ENCODE data around the gene SLC25A33. TPM values are rescaled to one million over a fixed set of nuclear protein-coding genes. Genes with fewer than 3 reads are reported as not detected.

Gene SLC25A33
- total RNA-seq, 1 experiment from 2014 or later, result 9.4 TPM

DNA sequence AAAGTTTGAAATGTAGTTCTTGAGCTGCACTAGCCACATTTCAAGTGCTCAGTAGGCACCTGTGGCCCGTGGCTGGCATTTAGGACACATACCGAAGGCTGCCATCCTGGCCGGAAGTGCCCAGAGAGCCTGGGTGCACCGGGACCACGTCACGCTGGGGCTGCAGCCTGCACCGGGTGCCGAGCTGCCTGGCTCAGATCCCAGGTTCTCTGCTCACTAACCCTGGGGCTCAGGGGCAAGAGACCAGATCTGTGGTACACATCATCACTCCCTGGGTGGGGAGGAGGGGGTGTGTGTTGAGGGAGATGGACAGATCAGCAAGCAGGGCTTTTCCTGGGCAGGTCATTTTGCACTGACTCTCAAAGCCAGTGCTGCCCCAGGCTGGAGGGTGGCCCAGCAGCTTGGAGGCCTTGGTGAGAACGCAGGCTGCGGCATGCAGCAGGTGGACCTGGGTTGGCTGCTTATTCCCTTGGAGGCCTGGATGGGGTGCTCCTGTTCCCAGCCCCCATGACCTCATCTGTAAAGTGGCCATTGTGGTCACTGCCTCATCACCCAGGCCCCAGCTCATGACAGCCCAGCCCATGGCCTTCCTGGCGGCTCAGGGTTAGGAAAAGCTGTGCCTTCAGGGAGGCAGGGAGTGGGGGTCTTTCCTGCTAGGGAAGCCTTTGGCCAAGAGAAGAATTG is 73.0 kb downstream of the SLC25A33 start:
- no peak for DNase-seq
- no peak overlapping the region for H3K27ac Mint-ChIP-seq
- Histone ChIP-seq H2BK5ac (ENCODE audit: insufficient read length, low read length) (no peak overlapping the region), H3K79me2 (ENCODE audit: insufficient read depth, low read length) (no peaks in the 10 kb centered on the region), H2BK12ac (ENCODE audit: insufficient read length, low read depth, low read length) (no peak overlapping the region), H4K91ac (ENCODE audit: insufficient read length, low read depth, low read length) (no peak overlapping the region), H3K4me2 (ENCODE audit: insufficient read depth, insufficient read length, low read length) (no peak overlapping the region), H2BK15ac (ENCODE audit: low read depth, low read length) (no peak overlapping the region), H2BK120ac (ENCODE audit: low read depth, low read length, poor library complexity, severe bottlenecking) (no peak overlapping the region), H3K27me3 (ENCODE audit: insufficient read depth, low read length) (no peaks in the 10 kb centered on the region), H2AFZ (ENCODE audit: low read length) (no peak overlapping the region), H3K9me3 (ENCODE audit: control insufficient read depth, low read depth, low read length) (no peaks in the 10 kb centered on the region), H4K20me1 (ENCODE audit: control insufficient read depth, insufficient read depth, insufficient read length) (no peaks in the 10 kb centered on the region), H4K8ac (replicated peaks; ENCODE audit: insufficient read length, low read depth, low read length) (no peak overlapping the region), H3K14ac (ENCODE audit: insufficient read depth, low read length) (no peak overlapping the region), H3K4ac (ENCODE audit: low read depth, low read length) (no peak overlapping the region), H3K27ac (ENCODE audit: insufficient read length, low read depth, low read length) (no peak overlapping the region), H3K23ac (ENCODE audit: insufficient read length, low read depth, low read length) (no peak overlapping the region), H3K18ac (ENCODE audit: insufficient read length, low read depth, low read length) (no peak overlapping the region), H3K79me1 (ENCODE audit: insufficient read depth, low read depth, low read length, poor library complexity, severe bottlenecking) (no peaks in the 10 kb centered on the region), H3K56ac (ENCODE audit: insufficient read length, low read depth, low read length) (no peak overlapping the region), H2AK5ac (ENCODE audit: insufficient read length, low read length) (no peak overlapping the region), H3T11ph (ENCODE audit: low read length) (no peak overlapping the region), H3K4me1 (ENCODE audit: insufficient read depth, low read length) (no peaks in the 10 kb centered on the region), H4K5ac (ENCODE audit: insufficient read length, low read depth, low read length) (no peak overlapping the region), H3K9ac (ENCODE audit: extremely low read depth, insufficient read length, low read length) (no peak overlapping the region), H3K23me2 (ENCODE audit: insufficient read length, low read depth, low read length, poor library complexity, severe bottlenecking) (no peaks in the 10 kb centered on the region), H2BK20ac (ENCODE audit: low read depth, low read length, poor library complexity, severe bottlenecking) (no peak overlapping the region)
- peaks cover 0 to 3% of the 10 kb centered on the region in 2 experiments; a peak in 1 of 4 replicates for H3K4me1 Mint-ChIP-seq
- peaks cover 3 to 36% (median 25%) of the 10 kb centered on the region in 3 experiments; a peak in 6 of 7 replicates for H3K36me3 Mint-ChIP-seq (ENCODE audit: insufficient read depth in 1 of 3, low read depth in 3 of 3)
- TF ChIP-seq, protein P1, sequence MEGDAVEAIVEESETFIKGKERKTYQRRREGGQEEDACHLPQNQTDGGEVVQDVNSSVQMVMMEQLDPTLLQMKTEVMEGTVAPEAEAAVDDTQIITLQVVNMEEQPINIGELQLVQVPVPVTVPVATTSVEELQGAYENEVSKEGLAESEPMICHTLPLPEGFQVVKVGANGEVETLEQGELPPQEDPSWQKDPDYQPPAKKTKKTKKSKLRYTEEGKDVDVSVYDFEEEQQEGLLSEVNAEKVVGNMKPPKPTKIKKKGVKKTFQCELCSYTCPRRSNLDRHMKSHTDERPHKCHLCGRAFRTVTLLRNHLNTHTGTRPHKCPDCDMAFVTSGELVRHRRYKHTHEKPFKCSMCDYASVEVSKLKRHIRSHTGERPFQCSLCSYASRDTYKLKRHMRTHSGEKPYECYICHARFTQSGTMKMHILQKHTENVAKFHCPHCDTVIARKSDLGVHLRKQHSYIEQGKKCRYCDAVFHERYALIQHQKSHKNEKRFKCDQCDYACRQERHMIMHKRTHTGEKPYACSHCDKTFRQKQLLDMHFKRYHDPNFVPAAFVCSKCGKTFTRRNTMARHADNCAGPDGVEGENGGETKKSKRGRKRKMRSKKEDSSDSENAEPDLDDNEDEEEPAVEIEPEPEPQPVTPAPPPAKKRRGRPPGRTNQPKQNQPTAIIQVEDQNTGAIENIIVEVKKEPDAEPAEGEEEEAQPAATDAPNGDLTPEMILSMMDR (conservative IDR thresholded peaks at IDR 0.05), result no peak
- WGBS (ENCODE audit: extremely low coverage, insufficient read length, low lambda C conversion rate), result no CpG with 5 or more reads among the region's 11 CpGs
- no peak overlapping the region for H3K4me3 Mint-ChIP-seq
- peaks cover 2% of the 10 kb centered on the region; the same call in 1 of the 2 replicates for H3K27me3 Mint-ChIP-seq (ENCODE audit: low read depth)
- no peaks in the 10 kb centered on the region for H3K9me3 Mint-ChIP-seq

Measured in H9 (cell line).